GM21576 (cell line): ENCODE measurements around the gene TRIO.

ENCODE experiments used
- ATAC-seq: cut with Tn5 transposase; IDR thresholded peaks from one replicate; pipeline ENCODE4 v1.9.1; 2021; ENCODE audit warnings: mild to moderate bottlenecking, moderate library complexity; ENCODE audit not compliant: unreplicated experiment

The TRIO gene

DNA sequence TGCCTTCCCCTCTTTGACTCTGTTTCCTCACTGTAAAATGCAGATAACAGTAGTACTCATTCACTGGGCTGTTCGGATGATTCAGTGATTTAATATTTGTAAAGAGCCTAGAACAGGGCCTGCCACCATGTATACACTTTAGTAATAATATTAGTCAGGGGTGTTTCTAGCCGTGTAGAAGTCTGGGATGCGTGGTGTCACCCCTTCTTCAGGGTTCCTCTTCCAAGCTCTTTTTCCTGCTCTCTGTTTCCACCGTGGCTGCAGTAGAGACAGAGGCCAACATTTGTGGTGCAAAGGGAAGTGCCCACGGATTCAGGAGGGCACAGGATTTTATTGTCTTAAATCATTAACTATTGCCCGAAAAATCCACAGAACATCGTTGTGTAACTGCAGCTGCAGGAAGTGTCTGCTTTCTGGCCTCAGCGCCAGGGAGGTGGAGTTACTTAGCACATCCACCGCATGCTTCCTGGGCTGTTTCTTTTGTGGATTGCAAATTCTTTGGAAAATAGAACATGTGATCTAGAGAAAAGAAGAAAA lies 61.7 kb downstream of the TRIO start:
- no peak for ATAC-seq

DNA sequence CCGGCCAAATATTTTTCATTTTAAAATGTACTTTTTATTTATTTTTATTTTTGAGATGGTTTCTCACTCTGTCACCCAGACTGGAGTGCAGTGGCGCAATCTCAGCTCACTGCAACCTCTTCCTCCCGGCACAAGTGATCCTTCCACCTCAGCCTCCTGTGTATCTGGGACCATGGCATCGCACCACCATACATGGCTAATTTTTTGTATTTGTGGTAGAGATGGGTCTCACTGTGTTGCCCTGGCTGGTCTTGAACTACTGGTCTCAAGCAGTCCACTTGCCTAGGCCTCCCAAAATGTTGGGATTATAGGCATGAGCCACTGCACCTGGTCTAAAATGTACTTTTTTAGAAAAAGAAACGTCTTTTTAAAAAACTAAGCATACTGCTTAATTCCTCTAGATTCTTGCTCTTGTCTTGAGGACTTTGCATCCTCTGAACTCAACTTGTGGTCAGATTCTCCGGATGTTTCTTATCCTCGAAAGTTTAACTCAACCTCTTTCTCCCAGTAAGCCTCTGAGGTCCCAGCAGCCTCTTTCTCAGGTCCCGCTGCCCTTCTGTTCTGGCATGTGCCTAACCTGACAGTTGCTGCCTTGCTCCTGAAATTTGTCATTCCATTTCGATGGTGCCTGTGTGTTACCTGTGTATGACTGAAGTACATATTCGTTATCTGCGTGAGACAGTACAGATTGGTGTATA lies 63.0 kb downstream of the TRIO start:
- no peak for ATAC-seq

- ATAC-seq, result peak; percentile 23
These were observed 64.3 kb downstream of the TRIO start for GRCh38 chr5:14207428-14207827.

DNA sequence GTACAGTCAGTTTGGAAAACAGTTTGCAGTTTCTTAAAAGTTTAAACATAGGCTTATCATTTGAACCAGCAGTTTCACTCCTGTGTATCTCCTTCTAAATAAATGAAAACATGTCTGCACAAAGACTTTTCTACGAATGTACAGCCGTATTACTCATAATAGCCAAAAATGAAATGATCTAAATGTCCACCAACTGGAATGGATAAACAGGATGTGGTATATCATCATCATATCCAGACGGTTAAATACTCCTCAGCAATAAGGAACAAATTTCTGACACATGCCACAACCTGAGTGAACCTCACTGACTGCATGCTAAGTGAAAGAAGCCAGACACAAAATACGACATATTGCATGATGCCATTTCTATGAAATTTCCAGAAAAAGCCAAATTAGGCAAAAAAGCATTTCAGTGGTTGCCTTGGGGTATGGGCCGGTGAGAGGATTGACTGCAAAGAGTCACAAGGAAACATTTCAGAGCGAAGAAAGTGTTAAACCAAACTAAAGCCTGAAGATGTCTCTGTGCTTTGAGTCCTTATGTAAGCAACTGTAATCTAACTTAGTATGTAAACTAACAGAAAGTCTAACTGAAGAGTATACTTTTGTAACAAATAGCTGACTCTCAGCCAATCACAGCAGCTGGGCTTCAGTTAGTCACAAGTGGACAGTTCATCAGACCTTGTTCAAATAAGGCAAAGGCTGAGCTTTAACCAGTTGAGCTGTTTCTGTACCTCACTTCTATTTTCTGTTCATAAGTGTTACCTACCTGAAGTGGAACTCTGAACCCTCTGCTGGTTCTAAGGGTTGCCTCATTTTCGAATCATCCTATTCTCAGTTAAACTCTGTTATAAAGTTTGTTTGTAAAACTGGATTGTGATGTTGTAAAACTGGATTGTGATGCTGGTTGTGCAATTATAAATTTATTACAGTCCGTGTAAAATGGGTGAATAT lies 65.2 kb downstream of the TRIO start:
- ATAC-seq, result peak; percentile 58

- ATAC-seq, result no peak
These were observed 66.2 kb downstream of the TRIO start for GRCh38 chr5:14209222-14209822.

DNA sequence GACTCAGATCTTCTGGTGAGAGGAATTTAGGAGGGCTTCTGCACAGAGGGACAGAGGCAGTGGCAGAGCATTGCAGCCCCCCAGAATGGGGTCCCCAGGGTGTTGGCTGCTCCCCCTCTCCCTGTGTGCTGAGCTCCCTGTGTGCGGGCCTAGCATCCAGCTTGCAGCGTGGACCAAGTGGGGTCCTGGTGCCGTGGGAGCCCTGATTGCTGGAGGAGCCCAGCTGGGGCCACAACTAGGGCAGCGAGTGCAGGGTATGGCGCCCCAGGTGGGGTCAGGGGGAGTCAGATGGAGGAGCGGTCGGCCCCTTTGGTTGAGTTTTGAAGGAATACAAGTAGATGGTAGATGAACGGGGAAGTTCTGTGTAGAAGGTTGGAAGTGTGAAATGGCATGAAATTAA lies 66.7 kb downstream of the TRIO start:
- no peak for ATAC-seq

GRCh38 chr5:14210729-14211128 lies 67.6 kb downstream of the TRIO start:
- no peak for ATAC-seq

DNA sequence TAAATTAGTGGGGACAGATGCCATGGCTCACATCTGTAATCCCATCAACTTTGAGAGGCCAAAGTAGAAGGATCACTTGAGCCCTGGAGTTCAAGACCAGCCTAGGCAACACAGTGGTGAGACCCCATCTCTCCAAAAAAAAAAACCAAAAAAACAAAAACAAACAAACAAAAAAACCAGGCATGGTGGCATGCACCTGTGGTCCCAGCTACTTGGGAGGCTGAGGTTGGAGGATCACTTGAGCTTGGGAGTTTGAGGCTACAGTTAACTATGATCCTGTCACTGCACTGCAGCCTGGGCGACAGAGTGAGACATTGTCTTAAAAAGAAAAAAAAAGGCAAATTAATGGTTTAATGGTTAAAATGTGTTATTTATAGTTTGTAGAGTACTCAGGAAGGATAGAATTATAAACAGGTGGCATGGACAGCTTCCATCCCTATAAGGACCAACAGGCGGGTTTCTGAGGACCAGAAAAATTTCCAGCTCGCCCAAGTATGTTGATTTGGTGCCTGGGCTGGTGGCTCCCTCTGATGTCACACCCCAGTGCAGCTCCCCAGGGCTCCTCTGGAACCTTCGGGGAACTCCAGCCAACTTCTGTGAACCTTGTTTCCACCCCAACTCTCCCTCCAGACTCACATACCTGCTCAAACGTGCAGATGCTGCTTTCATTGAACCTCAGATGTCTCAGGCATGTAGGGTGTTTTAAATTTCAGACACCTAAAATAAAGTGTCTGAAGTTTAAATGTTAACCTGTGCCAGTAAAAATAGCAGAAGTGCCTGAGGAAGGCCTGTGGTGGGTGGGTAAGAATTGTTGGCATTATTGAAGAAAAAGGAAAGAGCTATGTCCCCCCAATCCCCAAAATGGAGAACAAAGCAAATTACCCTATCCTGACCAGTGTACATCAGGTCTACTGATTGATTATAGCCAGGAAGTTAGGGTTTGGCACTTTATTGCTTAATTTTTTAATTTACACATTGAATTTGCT lies 69.0 kb downstream of the TRIO start:
- peak; percentile 30 for ATAC-seq

DNA sequence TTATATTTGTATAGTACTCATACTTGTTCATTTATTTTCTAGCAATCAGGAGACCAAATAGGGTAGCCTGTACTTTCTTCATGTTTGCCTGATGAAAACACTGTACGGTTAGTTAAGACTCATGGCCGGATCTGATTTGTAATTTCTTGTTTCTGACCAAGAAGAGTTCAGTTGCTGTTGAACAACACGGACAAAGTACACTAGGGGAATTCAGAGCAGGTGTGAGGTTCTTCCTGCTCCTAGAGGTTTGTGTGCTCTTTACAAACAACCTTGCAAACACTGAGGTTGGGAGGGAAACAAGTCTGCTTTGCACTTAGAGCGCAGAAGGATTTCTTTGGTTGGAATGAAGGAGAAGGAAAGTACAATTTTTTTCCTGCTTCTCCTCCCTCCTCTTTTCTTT lies 69.7 kb downstream of the TRIO start:
- ATAC-seq, result peak; percentile 32

- ATAC-seq, result no peak
These were observed 70.1 kb downstream of the TRIO start for GRCh38 chr5:14213253-14213652.

DNA sequence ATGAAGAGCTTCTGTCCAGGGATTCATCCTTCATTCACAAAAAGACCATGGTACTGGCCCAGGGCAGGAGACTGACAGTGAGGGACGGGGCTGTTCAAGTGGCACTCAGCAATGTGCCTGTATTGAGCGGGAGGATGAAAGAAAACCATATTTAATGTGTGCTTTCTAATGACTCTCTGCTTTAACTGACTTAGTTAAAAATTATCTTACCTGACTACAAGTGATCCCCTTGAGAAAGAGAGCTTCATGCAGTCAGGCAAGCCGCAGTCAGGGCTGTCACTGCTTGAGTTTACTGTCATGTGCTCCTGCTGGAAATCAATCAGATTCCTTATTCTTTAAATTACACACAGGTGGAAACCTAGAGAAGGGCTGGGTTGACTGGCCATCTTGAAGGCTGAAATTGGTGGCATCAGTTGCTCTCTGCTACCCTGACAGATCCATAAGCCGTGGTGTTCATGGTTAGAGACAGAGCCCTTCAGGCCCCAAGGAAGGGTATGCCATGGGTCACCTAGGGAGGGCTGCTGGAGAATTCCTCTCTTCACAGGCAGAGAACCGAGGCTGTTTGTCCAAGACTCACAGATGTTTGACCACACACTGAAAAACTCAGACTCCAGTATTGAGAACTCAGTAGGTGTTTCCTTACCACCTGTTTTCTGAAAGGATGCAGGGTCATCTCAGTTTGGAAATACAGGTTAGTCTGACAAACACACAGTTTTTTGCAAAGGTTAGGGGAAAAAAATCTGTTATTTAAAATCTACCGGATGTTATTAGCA lies 70.9 kb downstream of the TRIO start:
- no peak for ATAC-seq

DNA sequence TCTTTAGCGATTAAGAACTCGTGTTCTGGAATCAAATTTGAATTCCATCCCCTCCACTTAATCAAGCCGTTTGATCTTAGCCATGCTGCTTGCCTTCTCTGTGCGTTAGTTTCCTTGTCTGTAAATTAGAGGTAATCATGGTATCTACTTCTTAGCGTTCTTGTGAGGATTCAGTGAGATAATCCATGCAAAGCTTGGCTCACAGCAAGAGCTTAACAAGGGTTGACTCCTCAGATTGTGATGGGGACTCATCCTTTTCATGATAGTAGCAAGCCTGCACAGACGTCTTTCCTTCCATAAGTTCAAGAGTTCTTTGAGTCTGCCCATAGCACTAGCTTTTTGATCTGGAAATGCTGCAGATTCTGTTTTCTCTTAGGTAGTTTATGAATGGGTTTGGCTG lies 72.8 kb downstream of the TRIO start:
- no peak for ATAC-seq

DNA sequence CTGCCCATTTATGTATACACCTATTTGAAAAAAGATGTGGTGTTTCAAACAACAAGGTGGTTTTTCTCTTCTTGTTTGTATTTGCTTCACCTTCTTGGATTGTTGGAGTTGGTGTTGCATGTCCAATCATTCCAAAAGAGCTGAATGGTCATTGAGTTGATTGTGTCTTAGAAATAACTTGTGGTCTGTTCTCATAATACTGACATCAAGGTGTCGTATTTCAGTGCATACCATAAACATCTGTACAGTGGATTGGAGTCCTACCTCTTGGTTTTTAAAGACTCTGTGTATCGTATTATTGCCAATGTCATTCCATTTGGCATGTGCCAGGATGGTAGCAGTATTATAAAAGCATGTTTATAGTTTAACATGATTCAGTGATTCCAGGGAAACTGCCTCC lies 73.2 kb downstream of the TRIO start:
- no peak for ATAC-seq

DNA sequence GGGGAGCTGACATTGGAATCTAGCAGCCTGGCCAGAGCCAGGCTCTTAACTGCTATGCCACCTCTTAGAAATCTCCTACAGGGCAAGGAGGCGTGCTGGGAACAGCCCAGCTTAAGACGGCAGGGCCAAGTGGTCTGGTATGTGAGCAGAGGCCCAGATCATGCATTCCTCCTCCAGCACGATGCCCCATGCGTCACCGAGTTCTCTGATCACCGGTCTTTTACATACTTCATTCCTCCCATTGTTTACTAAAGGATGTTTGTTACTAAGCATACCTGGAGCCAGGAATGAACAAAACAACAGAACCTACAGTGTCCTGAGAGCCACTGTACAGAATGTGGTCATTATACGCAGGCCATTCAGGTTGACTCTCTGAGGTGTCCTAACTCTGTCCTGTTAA lies 73.8 kb downstream of the TRIO start:
- ATAC-seq, result no peak

- no peak for ATAC-seq
These were observed 74.4 kb downstream of the TRIO start for GRCh38 chr5:14217587-14217986.

- no peak for ATAC-seq
These were observed 74.9 kb downstream of the TRIO start for GRCh38 chr5:14218011-14218410.

GRCh38 chr5:14218480-14218879 lies 75.3 kb downstream of the TRIO start:
- ATAC-seq, result no peak

DNA sequence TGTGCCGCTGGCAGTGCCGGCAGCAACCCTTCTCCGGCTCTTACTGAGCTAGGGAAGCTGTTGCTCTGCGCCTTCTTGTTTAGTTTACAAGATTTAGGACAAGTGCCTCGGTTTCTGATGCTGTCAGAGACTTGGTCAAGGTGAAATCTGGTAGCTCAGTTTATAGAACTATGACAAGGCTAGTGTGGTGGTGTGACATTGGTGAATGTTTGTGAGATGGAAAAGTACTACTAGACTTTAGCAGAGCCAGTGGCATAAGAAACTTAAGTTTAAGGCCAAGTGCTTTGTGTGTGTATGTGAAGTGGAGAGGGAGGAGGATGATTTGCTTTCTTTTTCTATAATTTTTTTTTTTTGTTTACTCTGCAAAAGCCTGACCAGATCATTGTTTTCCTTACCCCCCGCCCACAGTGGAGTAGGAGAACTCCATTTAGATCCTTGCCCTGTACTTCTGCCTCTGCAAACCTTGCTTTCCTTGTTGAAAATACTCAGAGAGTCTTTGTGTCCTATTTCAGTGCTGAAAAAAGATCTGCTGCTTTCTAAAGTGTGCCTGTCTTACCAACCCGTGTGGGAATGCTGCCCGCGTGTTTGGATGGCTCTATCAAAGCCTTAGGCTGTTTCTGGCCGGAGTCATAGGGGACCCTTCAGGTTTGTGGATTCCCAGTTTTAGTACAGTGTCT lies 75.9 kb downstream of the TRIO start:
- no peak for ATAC-seq
